T47D (cell line): ENCODE results near the gene TFCP2.
"Not testable (repeated sequence)": the region's sequence is repeated elsewhere in the genome, so short reads cannot be mapped to it uniquely, and the experiment has no call there.

Source experiments
- DNase-seq, 2 experiments: peaks; one replicate each; pipeline versions ENCODE4 v3.0.0 to v3.0.0-alpha.2; 2011 to 2012; ENCODE audit warnings: low read depth in 1 of 2, low spot score in 1 of 2
- JUND ChIP-seq: IDR thresholded peaks from 2 replicates; pipeline ENCODE4 v1.6.1; 2012; ENCODE audit warnings: low read depth
- in situ Hi-C: cut with HindIII; loops from 2 replicates; pipeline ENCODE4 v1.10.0; 2016; ENCODE audit warnings: low sequenced_read_pairs, low pct_unique_long_range_greater_than_20kb

TFCP2 gene

GRCh38 chr12:51172515-51173431 lies at the start of gene TFCP2:
TFCP2 (minus strand) TSS chr12:51173135; CDS start chr12:51172422, 713 bp downstream.
- TF ChIP-seq JUND = no peak
- in situ Hi-C loops = no loop called here
- DNase-seq = peak; percentile 79 to 97

- no peak for DNase-seq
- no peak for TF ChIP-seq JUND
- in situ Hi-C loops = no loop called here
Observed at GRCh38 chr12:51222461-51222860, 49.5 kb upstream of the TFCP2 start.

GRCh38 chr12:51219857-51220256 lies 46.9 kb upstream of the TFCP2 start:
- in situ Hi-C loops, DNase-seq: not testable (repeated sequence)

- no peak for DNase-seq
- TF ChIP-seq JUND = no peak
- in situ Hi-C loops = no loop called here
Observed at GRCh38 chr12:51219322-51219721, 46.4 kb upstream of the TFCP2 start.

GRCh38 chr12:51218607-51219161 lies 45.7 kb upstream of the TFCP2 start:
- no peak for DNase-seq
- TF ChIP-seq JUND = no peak
- in situ Hi-C loops = no loop called here

GRCh38 chr12:51217968-51218606 lies 45.2 kb upstream of the TFCP2 start, which contains the start of gene POU6F1:
POU6F1 (minus strand) TSS chr12:51218062; CDS start chr12:51206836, 11,226 bp downstream.
- peak; percentile 92 to 94 for DNase-seq
- in situ Hi-C loops = no loop called here
- no peak for TF ChIP-seq JUND

GRCh38 chr12:51217133-51217967 lies 44.4 kb upstream of the TFCP2 start:
- peak; percentile 58 to 71 for DNase-seq
- TF ChIP-seq JUND = no peak
- in situ Hi-C loops = no loop called here

- no peak for TF ChIP-seq JUND
- DNase-seq = no peak
- in situ Hi-C loops = no loop called here
Observed at GRCh38 chr12:51216642-51217041, 43.7 kb upstream of the TFCP2 start.

GRCh38 chr12:51214895-51215294 lies 42.0 kb upstream of the TFCP2 start:
- in situ Hi-C loops = no loop called here
- no peak for TF ChIP-seq JUND

GRCh38 chr12:51210690-51211395 lies 37.9 kb upstream of the TFCP2 start:
- in situ Hi-C loops = no loop called here
- TF ChIP-seq JUND = no peak
- no peak for DNase-seq

More at GRCh38 chr12:51214895-51215294, 42.0 kb upstream of the TFCP2 start:
- DNase-seq = no peak

- in situ Hi-C loops = no loop called here
- no peak for TF ChIP-seq JUND
Observed at GRCh38 chr12:51209259-51209658, 36.3 kb upstream of the TFCP2 start.

More at GRCh38 chr12:51209259-51209658, 36.3 kb upstream of the TFCP2 start:
- no peak for DNase-seq
